SKM-1 (cell line): ENCODE results near the gene XAGE2.
"Not testable (repeated sequence)": the region's sequence is repeated elsewhere in the genome, so short reads cannot be mapped to it uniquely, and the experiment has no call there.

ENCODE experiments used
- DNase-seq: peaks from one replicate; lab custom pipeline; 2025; ENCODE audit not compliant: unreplicated experiment; lab: John Stamatoyannopoulos, UW

XAGE2 gene, protein sequence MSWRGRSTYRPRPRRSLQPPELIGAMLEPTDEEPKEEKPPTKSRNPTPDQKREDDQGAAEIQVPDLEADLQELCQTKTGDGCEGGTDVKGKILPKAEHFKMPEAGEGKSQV

GRCh38 chrX:52368368-52369055, at the start of gene XAGE2:
XAGE2 (plus strand) TSS chrX:52369021; CDS start chrX:52370015, 994 bp downstream.
- DNase-seq = no peak

DNA sequence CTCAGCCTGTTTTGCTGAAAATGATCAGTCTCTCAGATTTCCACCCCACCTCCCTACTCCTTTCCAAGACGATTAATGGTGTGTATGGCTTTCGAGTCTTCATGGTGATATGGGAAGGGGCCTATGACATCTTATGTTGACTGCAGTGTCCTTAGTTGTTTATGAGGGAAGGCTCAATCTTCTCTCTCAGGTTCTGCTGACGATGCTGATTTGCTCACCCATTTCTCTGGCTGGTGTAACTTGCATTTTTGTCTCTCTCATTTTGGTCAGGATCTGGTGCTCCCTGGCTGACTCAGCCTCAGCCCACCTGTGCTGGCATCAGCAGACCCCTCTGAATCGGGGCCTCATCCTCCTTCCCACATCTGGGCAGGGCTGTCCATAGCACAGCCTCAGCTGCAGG, 31.4 kb upstream of the XAGE2 start:
- DNase-seq = no peak

DNA sequence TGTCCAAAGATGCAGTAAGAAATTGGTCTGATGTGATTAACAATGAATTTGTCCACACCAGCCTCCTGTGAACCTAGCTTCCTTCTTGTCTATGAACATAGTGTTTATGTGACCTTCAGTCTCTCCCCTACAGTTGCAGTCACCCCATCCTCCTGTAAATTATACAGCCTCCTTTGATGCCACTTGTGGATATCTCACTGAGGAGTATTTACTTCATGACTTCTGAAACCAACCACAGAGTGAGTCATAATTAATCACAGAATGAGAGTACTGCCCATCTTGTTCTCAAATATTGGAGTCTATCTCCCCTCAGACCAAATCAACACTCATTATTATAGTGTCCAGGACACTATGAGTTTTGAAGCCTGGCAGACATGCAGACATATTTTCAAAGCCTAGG, 27.3 kb upstream of the XAGE2 start:
- no peak for DNase-seq

- DNase-seq = not testable (repeated sequence)
These were observed 25.7 kb upstream of the XAGE2 start for GRCh38 chrX:52343131-52343530.

DNA sequence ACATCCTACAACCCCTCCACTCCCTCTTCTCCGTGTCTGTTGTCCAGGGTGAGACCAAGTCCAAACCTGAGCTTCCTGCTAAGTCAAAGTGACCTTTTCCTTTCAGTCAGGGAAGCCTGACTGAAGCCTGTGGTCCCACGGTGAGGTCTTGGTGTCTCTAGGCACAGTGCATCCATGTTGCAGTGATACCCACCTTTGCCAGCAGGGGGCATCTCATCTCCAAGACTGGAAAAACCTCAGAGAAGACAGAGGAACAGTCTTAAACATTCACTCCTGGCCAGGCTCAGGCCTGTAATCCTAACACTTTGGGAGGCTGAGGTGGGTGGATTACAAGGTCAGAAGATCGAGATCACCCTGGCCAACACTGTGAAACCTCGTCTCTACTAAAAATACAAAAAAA, 23.4 kb upstream of the XAGE2 start:
- DNase-seq = not testable (repeated sequence)

- DNase-seq = no peak
These were observed 22.4 kb upstream of the XAGE2 start for GRCh38 chrX:52346174-52347165.

DNA sequence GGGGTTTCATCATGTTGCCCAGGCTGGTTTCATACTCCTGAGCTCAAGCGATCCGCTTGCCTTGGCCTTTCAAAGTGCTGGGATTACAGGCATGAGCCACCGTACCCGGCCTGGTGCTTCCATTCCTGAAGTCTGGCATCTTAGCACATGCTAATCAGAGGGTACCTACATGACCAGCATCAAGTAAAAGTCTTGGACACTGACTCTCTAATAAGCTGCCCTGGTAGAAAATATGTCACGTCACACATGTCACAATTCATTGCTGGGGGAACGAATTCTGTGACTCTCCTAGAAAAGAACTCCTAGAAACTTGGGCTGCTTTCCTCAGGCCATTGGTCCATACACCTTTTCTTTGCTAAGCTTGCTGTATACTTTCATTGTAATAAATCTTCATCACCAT, 19.1 kb upstream of the XAGE2 start:
- no peak for DNase-seq

- DNase-seq = no peak
These were observed 16.3 kb upstream of the XAGE2 start for GRCh38 chrX:52352551-52352950.

DNA sequence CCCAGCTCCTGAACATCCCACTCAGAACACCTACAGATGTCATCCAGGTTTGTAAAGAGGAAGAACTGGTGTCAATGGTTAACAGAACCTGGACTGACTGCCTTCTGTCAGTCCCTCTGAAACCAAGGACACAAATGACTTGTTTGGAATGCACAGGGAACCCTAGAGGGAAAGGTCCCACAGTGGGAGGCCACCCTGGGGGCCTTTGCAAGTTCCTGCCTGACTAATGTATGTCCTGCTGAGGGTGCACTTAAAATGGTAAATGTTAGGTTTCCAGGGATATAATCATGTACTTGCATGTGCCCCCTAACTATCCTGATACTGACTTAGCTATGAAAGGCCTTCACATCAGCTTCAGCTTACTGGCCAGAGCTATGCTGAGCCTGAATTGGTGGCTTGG, 15.0 kb upstream of the XAGE2 start:
- no peak for DNase-seq

DNA sequence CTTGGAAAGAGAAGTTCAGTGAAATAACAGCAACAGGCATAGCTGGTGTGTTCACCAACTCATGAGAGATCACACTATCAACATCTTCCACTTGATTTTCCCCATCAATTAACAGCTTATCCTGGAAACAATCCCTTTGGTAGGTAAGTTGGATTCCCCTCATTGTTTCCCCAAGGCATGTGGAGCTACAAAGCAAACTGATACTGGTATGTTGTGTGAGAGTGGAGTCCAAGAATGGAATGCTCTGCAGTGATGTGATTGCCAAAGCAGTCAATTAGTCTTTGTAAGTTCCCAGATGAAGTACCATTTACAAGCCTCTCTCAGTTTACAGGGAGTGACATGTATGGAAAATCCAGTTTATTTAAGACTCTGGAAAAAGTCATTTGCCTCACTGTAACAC, 13.7 kb upstream of the XAGE2 start:
- no peak for DNase-seq

DNA sequence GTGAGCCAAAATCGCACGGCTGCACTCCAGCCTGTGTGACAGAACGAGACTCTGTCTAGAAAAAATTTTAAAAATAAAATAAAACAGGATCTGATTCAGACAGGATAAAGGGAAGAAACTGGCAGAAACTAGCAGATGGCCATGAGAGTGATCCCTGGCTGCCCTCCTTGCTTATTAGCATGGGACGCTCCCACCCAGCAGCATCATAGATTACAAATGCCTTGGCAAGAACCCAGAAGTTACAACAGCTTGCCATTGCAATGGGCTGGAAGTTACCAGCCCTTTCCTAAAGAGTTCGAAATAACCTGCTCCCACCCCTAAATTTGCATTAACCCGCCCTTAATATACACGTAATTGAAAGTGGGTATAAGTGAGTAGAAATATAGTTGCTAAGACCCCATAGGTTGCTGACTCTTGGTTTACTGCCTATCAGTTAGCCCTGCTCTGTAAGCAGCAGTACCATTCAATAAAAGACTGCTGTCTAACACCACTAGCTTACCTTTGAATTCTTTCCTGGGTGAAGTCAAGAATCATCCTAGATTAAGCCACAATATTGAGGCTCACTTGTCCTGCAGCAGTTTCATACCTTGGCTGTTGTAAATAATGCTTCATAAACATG, 9.1 kb upstream of the XAGE2 start:
- DNase-seq = no peak

DNA sequence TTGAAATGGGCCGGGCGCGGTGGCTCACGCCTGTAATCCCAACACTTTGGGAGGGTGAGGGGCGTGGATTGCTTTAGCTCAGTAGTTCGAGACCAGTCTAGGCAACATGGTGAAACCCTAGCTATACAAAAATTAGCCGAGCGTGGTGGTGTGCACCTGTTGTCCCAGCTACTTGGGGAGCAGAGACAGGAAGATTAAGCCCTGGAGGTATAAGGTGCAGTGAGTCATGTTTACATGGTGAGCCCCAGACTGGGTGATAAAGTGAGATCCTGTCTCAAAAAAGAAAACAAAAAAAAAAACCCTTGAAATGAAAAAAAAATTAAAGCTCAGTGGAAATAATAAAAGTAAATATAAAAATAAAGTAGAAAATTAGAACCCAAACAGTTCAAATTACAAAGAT, 6.9 kb upstream of the XAGE2 start:
- DNase-seq = no peak

GRCh38 chrX:52363247-52363883, 5.5 kb upstream of the XAGE2 start:
- no peak for DNase-seq

GRCh38 chrX:52378870-52379269, 10.0 kb downstream of the XAGE2 start:
- no peak for DNase-seq

DNA sequence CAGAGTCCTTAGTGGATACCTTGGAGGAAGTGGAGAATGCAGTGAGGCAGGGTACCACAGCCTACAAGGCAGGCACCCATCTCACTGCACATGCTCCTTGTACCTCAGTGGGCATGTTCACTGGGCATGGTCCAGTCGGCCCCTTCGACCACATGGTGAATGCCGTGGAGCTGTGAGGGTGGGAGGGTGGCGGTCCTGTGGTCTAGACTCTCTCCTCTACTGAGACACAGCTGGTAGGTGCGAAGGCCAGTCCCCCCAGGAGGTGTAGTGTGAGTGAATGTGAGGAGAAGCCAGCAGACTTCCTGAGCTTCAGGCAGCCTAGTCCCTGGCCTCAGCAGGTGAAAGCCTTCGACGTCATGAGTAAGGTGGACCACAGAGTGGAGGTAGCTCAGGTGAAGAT, 12.2 kb downstream of the XAGE2 start:
- DNase-seq = no peak

DNA sequence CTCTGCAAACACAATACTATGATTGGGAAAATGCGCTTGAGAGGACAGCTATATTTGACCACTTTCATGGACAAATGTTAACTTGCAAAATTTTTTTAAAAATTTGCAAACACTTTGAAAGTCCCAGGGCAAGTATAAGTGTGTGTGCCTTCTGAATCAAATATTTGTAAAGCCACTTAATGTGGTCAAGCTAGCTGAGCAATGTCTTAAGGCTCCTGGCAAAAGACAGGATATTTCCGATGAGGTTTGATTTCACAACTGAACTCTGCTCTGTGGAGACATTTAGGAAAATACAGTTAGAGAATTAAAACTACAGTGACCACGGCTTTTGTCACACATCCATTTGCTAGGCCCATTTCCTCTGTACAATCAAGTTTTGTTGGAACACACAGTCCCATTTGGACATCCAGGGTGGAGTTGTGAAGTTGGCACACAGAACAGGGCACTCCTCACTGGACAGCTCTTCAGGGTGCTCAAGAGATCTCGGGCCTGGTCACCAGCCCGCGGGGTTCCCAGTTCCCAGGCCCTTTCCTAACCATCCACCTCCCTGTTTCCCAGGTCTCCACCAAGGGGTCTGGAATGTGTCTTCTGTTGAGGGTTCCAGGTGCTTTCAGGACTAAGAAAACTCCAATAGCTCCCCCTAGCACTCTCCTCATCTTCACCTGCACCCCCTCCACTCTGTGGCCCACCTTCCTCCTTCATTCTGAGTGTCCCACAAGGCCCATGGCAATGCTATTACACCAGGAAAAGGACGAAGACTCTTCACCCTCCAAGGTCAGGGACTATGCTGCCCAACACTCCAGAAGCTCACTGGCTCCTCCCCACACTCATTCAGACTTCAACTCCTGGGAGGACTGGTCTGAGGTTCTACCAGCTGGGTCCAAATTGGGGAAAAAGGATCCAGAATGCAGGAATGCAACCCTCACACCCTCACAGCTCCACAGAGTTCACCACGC, 41.9 kb downstream of the XAGE2 start:
- no peak for DNase-seq

DNA sequence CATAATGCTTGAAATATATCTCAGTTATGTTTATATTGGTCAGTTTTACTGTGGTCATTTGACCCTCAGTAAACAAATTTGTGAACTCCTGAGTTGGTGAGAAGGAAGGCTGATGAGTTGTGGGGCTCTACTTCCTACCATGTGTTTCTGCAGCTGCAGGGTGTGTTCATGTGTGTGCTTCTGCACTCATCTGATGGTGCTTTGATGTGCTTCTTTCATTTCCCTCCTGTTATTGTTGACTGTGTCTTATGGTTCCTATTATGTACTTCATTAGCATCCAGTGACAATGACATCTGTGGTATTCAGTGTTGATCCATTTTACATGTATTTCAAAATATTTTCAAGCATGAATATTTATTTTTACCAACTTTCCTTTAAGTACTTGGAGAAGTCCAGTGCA, 46.5 kb downstream of the XAGE2 start:
- no peak for DNase-seq

DNA sequence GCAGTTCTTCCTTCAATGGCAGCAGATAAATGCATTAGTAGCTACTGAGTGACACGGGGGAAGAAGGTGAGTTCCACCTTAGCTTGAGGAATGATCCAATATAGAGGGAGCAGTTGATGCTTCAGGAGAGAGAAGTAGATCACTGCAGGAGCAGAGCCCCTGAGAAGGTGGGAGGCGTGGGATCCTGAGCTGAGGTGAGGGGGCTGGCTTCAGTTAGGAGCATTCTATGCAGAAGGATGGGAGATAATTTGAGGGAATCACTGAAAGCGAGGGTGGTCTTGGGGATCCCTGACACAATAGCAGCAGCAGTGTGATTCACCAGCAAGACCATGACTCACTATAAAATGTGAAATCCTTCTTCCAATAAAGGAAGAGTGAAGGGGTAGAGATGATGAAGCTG, 48.0 kb downstream of the XAGE2 start:
- no peak for DNase-seq

DNA sequence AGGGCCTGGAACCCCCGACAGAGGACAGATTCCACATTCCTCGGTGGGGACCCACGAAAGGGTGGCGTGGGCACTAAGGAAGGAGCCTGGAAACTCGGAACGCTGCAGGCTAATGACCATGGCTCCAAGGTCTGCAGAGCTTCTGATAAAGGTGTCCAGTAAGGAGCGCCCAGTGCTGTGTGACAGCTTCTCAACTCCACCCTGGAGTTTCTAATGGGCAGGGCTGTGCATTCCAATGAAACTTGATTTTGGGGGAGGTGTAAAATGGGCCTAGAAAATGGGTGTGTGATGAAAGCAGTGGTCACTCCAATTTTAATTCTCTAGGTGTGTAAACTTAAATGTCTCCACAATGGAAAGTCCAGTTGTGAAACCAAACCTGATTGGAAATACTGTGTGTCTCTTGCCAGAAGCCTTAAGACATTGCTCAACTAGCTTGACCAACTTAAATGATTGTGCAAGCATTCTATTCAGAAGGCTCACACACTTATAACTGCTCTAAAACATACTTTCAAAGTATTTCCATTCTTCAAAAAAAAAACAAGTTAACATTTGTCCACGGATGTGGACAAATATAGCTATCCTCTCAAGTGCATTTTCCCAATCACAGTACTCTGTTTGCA, 52.1 kb downstream of the XAGE2 start:
- no peak for DNase-seq

DNA sequence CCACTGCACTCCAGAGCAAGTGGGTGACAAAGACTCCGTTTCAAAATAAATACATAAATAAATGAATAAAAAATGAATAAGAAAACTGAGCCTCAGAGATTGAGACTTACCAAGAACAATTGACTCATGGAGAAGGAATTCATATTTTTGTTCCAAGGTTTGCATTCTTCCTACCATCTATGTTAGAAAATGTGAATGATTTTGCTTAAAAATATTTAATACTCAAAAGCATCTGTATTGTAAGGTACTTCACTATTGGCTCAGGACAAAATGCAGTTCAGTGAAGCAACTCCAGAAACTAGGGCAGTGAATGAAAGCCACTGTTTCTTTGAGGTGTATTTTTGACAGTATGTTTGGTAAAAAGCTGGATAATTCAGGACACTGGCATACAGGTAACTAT, 54.1 kb downstream of the XAGE2 start:
- no peak for DNase-seq
